Ovary (tissue), 3 donors: ENCODE measurements around the gene TXNL1.

Experiments
- EP300 ChIP-seq: sonication (generic); formaldehyde crosslinking; IDR thresholded peaks from one replicate; pipeline ENCODE4 v1.6.1; 2017; ENCODE audit warnings: antibody characterized with exemption
- POLR2A ChIP-seq: fragments of 450-650 bp; IDR thresholded peaks from one replicate; pipeline ENCODE4 v1.6.1; 2017; ENCODE audit warnings: antibody characterized with exemption, mild to moderate bottlenecking, moderate library complexity
- TF ChIP-seq, protein P1 (sequence below), 3 donors: fragments of 450-650 bp in 2 of 3; fragments of 200-600 bp in 1 of 3; IDR thresholded peaks; one replicate each; pipeline versions ENCODE4 v1.5.1 to v1.8.0; 2016 to 2022; ENCODE audit warnings: antibody characterized with exemption in 3 of 3, mild to moderate bottlenecking in 1 of 3
- donor health status: DM: no; HTN: no; CAD: no.

DNA sequence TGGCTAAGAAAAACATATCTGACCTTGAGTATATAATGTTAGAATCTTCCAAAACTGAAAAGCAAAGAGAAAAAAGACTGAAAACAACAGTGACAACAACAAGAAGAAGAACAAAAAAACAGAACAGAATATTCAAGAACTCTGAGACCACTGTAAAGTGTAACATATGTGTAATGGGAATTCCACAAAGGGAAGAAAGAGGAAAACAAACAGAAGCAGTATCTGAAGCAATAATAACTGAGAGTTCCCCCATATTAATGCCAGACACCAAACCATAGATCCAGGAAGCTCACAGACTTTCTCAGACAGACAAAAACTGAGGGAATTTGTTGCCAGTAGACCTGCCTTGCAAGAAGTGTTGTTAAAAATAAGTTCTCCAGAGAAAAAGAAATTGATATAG, 58.9 kb downstream of the TXNL1 start:
- TF ChIP-seq, protein P1, sequence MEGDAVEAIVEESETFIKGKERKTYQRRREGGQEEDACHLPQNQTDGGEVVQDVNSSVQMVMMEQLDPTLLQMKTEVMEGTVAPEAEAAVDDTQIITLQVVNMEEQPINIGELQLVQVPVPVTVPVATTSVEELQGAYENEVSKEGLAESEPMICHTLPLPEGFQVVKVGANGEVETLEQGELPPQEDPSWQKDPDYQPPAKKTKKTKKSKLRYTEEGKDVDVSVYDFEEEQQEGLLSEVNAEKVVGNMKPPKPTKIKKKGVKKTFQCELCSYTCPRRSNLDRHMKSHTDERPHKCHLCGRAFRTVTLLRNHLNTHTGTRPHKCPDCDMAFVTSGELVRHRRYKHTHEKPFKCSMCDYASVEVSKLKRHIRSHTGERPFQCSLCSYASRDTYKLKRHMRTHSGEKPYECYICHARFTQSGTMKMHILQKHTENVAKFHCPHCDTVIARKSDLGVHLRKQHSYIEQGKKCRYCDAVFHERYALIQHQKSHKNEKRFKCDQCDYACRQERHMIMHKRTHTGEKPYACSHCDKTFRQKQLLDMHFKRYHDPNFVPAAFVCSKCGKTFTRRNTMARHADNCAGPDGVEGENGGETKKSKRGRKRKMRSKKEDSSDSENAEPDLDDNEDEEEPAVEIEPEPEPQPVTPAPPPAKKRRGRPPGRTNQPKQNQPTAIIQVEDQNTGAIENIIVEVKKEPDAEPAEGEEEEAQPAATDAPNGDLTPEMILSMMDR (IDR thresholded peaks at IDR 0.05), result no peak
- TF ChIP-seq POLR2A, result no peak
- TF ChIP-seq EP300, result no peak
